GM12878 (cell line): ENCODE data around the gene ITM2C. TPM values are rescaled to one million over a fixed set of nuclear protein-coding genes. Genes with fewer than 3 reads are reported as not detected.
A peak's percentile ranks its signal among the peaks of the same experiment; 100 is the strongest.

Experiments
- BACH1 ChIP-seq: fragments of 450-650 bp; IDR thresholded peaks from 2 replicates; pipeline ENCODE4 v1.6.1; 2017; ENCODE audit warnings: mild to moderate bottlenecking, borderline replicate concordance
- BCL11A ChIP-seq: IDR thresholded peaks from 2 replicates; pipeline ENCODE4 v1.6.1; 2011; ENCODE audit warnings: low read depth, low read length
- CEBPB ChIP-seq, 2 experiments: fragments of 150-350 bp in 1 of 2; IDR thresholded peaks; 2 replicates each; pipeline ENCODE4 v1.6.1; 2012 to 2014; ENCODE audit warnings: low read depth in 2 of 2, low read length in 2 of 2, borderline replicate concordance in 1 of 2, inconsistent platforms in 1 of 2
- GATAD2B ChIP-seq: fragments of 450-650 bp; conservative IDR thresholded peaks from 2 replicates; pipeline ENCODE4 v1.6.1; 2017; ENCODE audit warnings: low read depth, mild to moderate bottlenecking, moderate library complexity
- NFXL1 ChIP-seq: fragments of 450-650 bp; IDR thresholded peaks from 2 replicates; pipeline ENCODE4 v1.6.1; 2017; ENCODE audit warnings: antibody characterized with exemption, mild to moderate bottlenecking, borderline replicate concordance
- NR2F1 ChIP-seq: fragments of 450-650 bp; conservative IDR thresholded peaks from 2 replicates; pipeline ENCODE4 v1.6.1; 2017; ENCODE audit warnings: mild to moderate bottlenecking
- RAD51 ChIP-seq: fragments of 450-650 bp; IDR thresholded peaks from 2 replicates; pipeline ENCODE4 v1.6.1; 2016; ENCODE audit warnings: moderate library complexity, mild to moderate bottlenecking, inconsistent platforms
- RELA ChIP-seq: fragments of 450-650 bp; IDR thresholded peaks from 2 replicates; pipeline ENCODE4 v1.8.0; 2014; ENCODE audit warnings: borderline replicate concordance; ENCODE audit not compliant: partially characterized antibody
- SUZ12 ChIP-seq: fragments of 200-600 bp; sonication (generic); IDR thresholded peaks from one replicate; pipeline ENCODE4 v1.6.1; 2018; ENCODE audit warnings: antibody characterized with exemption, mild to moderate bottlenecking; ENCODE audit not compliant: unreplicated experiment
- TAF1 ChIP-seq: IDR thresholded peaks from 2 replicates; pipeline ENCODE4 v1.6.1; 2011; ENCODE audit warnings: mild to moderate bottlenecking, low read depth, low read length, borderline replicate concordance
- TCF3 ChIP-seq: IDR thresholded peaks from 2 replicates; pipeline ENCODE4 v1.6.1; 2012; ENCODE audit warnings: low read depth, mild to moderate bottlenecking, low read length, borderline replicate concordance; ENCODE audit not compliant: insufficient read depth
- USF1 ChIP-seq: IDR thresholded peaks from 2 replicates; pipeline ENCODE4 v1.6.1; 2011; ENCODE audit warnings: borderline replicate concordance, low read depth, mild to moderate bottlenecking, moderate library complexity, mixed read lengths, low read length; ENCODE audit not compliant: insufficient read depth; ENCODE audit errors: extremely low read length
- ZNF217 ChIP-seq: fragments of 450-650 bp; IDR thresholded peaks from 2 replicates; pipeline ENCODE4 v1.6.1; 2017; ENCODE audit warnings: antibody characterized with exemption, mild to moderate bottlenecking
- ZNF622 ChIP-seq: fragments of 450-650 bp; IDR thresholded peaks from 2 replicates; pipeline ENCODE4 v1.6.1; 2017; ENCODE audit warnings: mild to moderate bottlenecking, inconsistent platforms
- ZZZ3 ChIP-seq: IDR thresholded peaks from 2 replicates; pipeline ENCODE4 v1.6.1; 2011; ENCODE audit warnings: low read depth; ENCODE audit not compliant: control insufficient read depth, insufficient read length
- polyA plus RNA-seq, 11 experiments: library from polyadenylated mRNA; depleted of rRNA in 4 of 11; unstranded in 6 of 11; stranded (reverse) in 5 of 11; fragments of >200 nt; fragmentation: Nextera tagmentation in 4 of 11; fragmentation: Illumina TruSeq in 1 of 11; extraction: Ambion mirVana in 4 of 11; extraction: Trizol in 1 of 11; gene quantifications; 1 replicate in 1 of 11; 2 replicates in 10 of 11; pipeline versions ENCODE4 v1.2.1 to v1.2.3, GENCODE V29; 2011 to 2016; ENCODE audit warnings: inconsistent platforms in 2 of 11, missing spikeins in 2 of 11, low read depth in 1 of 11
- total RNA-seq, 4 experiments: library from RNA; depleted of rRNA in 3 of 4; stranded (reverse); fragments of >200 nt in 3 of 4; fragmentation: Illumina TruSeq in 1 of 4; extraction: Trizol in 1 of 4; gene quantifications; 2 replicates each; pipeline versions ENCODE4 v1.2.1 to v1.2.3, GENCODE V29; 2013 to 2021
- TF ChIP-seq, protein P1 (sequence below): IDR thresholded peaks from 2 replicates; pipeline ENCODE4 v1.6.1; 2012; ENCODE audit warnings: mild to moderate bottlenecking, low read depth, low read length
- TF ChIP-seq, protein P2 (sequence below): fragments of 450-650 bp; IDR thresholded peaks from 2 replicates; pipeline ENCODE4 v1.6.1; 2018; ENCODE audit warnings: mild to moderate bottlenecking, low read depth, moderate library complexity; ENCODE audit not compliant: partially characterized antibody
- TF ChIP-seq, protein P3 (sequence below): fragments of 450-650 bp; formaldehyde crosslinking; IDR thresholded peaks from 2 replicates; pipeline ENCODE4 v1.5.0; 2022; ENCODE audit warnings: mild to moderate bottlenecking, missing genetic modification characterization

The ITM2C gene
- total and polyA plus RNA-seq, 10 of the 15 experiments (the other 5 are each of a cell fraction or from before 2014, with no cell fraction given) = 5.4 to 195 (median 149) TPM

DNA sequence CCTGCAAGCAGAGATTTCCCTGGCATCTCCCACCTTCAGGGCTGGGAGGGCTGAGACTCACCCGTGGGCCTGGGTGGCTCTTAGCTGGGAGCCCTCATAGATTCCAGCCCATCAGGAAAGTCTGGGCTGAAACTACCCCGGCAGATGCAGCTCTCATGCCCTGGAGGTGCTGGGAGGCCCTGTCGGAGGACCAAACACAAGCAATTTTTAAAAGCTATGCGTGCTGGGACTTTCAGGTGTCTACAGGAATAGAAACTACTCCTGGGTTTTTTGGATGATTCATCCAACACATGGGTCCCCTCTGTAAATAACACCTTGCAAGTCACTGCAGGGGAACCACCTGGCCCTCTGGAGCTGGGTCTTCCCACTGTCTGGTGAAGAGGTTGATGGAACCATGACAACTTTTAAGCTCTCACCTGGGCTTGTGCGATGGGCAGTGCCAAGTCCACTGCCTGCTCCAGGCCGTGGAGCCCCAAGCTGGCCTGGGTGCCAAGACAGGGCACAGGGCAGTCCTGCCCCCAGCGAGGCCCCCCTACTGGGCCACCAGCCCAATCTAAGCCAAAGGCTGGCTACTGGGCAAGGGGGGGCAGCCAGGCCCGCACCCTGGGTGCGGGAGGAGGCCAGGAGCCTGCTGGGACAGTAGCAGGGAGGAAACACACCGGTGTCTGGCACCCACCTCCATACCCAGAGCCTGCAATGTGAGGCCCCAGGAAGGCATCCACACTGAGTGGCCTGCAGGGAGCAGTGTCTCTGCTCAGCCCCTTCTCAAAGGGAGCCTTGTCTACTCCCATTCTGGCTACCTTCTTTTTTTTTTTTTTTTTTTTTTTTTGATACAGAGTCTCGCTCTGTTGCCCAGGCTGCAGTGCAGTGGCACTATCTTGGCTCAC lies 61.4 kb downstream of the ITM2C start (continued):
- TF ChIP-seq, protein P1, sequence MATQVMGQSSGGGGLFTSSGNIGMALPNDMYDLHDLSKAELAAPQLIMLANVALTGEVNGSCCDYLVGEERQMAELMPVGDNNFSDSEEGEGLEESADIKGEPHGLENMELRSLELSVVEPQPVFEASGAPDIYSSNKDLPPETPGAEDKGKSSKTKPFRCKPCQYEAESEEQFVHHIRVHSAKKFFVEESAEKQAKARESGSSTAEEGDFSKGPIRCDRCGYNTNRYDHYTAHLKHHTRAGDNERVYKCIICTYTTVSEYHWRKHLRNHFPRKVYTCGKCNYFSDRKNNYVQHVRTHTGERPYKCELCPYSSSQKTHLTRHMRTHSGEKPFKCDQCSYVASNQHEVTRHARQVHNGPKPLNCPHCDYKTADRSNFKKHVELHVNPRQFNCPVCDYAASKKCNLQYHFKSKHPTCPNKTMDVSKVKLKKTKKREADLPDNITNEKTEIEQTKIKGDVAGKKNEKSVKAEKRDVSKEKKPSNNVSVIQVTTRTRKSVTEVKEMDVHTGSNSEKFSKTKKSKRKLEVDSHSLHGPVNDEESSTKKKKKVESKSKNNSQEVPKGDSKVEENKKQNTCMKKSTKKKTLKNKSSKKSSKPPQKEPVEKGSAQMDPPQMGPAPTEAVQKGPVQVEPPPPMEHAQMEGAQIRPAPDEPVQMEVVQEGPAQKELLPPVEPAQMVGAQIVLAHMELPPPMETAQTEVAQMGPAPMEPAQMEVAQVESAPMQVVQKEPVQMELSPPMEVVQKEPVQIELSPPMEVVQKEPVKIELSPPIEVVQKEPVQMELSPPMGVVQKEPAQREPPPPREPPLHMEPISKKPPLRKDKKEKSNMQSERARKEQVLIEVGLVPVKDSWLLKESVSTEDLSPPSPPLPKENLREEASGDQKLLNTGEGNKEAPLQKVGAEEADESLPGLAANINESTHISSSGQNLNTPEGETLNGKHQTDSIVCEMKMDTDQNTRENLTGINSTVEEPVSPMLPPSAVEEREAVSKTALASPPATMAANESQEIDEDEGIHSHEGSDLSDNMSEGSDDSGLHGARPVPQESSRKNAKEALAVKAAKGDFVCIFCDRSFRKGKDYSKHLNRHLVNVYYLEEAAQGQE = peak; percentile 28; the same call in 1 of the 2 replicates
- peak; percentile 86 for TF ChIP-seq GATAD2B
- no peak for TF ChIP-seq CEBPB (IDR thresholded peaks at IDR 0.05; ENCODE audit: borderline replicate concordance in 1 of 2, low read depth in 2 of 2, low read length in 2 of 2)
- TF ChIP-seq ZZZ3 = no peak
- no peak for TF ChIP-seq NFXL1
- TF ChIP-seq ZNF622 = no peak
- peak; percentile 19 for TF ChIP-seq RELA
- peak; percentile 57; the same call in 1 of the 2 replicates for TF ChIP-seq TAF1
- no peak for TF ChIP-seq TCF3
- TF ChIP-seq, protein P2, sequence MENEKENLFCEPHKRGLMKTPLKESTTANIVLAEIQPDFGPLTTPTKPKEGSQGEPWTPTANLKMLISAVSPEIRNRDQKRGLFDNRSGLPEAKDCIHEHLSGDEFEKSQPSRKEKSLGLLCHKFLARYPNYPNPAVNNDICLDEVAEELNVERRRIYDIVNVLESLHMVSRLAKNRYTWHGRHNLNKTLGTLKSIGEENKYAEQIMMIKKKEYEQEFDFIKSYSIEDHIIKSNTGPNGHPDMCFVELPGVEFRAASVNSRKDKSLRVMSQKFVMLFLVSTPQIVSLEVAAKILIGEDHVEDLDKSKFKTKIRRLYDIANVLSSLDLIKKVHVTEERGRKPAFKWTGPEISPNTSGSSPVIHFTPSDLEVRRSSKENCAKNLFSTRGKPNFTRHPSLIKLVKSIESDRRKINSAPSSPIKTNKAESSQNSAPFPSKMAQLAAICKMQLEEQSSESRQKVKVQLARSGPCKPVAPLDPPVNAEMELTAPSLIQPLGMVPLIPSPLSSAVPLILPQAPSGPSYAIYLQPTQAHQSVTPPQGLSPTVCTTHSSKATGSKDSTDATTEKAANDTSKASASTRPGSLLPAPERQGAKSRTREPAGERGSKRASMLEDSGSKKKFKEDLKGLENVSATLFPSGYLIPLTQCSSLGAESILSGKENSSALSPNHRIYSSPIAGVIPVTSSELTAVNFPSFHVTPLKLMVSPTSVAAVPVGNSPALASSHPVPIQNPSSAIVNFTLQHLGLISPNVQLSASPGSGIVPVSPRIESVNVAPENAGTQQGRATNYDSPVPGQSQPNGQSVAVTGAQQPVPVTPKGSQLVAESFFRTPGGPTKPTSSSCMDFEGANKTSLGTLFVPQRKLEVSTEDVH = no peak
- peak; percentile 44; the same call in 1 of the 2 replicates for TF ChIP-seq NR2F1
- TF ChIP-seq BACH1 = no peak
- TF ChIP-seq SUZ12 = no peak
- TF ChIP-seq, protein P3, sequence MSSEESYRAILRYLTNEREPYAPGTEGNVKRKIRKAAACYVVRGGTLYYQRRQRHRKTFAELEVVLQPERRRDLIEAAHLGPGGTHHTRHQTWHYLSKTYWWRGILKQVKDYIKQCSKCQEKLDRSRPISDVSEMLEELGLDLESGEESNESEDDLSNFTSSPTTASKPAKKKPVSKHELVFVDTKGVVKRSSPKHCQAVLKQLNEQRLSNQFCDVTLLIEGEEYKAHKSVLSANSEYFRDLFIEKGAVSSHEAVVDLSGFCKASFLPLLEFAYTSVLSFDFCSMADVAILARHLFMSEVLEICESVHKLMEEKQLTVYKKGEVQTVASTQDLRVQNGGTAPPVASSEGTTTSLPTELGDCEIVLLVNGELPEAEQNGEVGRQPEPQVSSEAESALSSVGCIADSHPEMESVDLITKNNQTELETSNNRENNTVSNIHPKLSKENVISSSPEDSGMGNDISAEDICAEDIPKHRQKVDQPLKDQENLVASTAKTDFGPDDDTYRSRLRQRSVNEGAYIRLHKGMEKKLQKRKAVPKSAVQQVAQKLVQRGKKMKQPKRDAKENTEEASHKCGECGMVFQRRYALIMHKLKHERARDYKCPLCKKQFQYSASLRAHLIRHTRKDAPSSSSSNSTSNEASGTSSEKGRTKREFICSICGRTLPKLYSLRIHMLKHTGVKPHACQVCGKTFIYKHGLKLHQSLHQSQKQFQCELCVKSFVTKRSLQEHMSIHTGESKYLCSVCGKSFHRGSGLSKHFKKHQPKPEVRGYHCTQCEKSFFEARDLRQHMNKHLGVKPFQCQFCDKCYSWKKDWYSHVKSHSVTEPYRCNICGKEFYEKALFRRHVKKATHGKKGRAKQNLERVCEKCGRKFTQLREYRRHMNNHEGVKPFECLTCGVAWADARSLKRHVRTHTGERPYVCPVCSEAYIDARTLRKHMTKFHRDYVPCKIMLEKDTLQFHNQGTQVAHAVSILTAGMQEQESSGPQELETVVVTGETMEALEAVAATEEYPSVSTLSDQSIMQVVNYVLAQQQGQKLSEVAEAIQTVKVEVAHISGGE = no peak
- peak; percentile 30; the same call in 1 of the 2 replicates for TF ChIP-seq ZNF217
- TF ChIP-seq BCL11A = peak; percentile 89
- no peak for TF ChIP-seq USF1
- no peak for TF ChIP-seq RAD51
